Mucosa of gallbladder (tissue), 1 donor: ENCODE measurements around the gene PNMT. TPM values are rescaled to one million over a fixed set of nuclear protein-coding genes. Genes with fewer than 3 reads are reported as not detected.
A peak's percentile ranks its signal among the peaks of the same experiment; 100 is the strongest.

Source experiments
- DNase-seq: peaks from one replicate; pipeline ENCODE4 v3.0.0-alpha.2; 2020; ENCODE audit warnings: low spot score
- total RNA-seq: library from RNA; stranded (reverse); gene quantifications from one replicate; pipeline ENCODE4 v1.2.1, GENCODE V29; 2021
- donor health status: DM: no; HTN: no; CAD: no.

The PNMT gene
- total RNA-seq, 1 donor from 2014 or later = 1.8 TPM

- no peak for DNase-seq
These were observed 34.6 kb upstream of the PNMT start for GRCh38 chr17:39633570-39634183.

DNA sequence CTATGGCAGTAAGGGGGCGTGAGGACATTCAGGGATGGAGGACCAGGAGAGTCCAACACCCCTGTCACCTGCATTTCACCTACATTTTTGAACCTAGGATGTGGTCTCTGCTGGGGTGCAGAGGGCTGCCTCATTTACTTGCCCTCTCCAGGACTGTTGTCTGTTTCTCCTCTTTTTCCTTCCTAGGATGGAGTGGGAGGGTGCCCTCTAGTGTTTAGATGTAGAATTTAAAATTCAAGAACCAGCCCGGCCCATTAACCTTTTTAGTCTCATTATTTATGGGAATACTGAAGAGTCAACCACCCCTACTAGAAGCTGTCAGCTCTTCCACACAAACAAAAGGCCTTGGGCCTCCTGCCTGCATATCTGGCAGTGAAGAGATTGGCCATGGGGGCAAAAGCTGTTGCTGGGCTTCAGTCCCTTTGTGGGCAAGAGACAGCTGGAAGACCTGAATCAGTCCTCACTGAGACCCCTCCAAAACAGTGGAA, 33.8 kb upstream of the PNMT start:
- DNase-seq = no peak

DNA sequence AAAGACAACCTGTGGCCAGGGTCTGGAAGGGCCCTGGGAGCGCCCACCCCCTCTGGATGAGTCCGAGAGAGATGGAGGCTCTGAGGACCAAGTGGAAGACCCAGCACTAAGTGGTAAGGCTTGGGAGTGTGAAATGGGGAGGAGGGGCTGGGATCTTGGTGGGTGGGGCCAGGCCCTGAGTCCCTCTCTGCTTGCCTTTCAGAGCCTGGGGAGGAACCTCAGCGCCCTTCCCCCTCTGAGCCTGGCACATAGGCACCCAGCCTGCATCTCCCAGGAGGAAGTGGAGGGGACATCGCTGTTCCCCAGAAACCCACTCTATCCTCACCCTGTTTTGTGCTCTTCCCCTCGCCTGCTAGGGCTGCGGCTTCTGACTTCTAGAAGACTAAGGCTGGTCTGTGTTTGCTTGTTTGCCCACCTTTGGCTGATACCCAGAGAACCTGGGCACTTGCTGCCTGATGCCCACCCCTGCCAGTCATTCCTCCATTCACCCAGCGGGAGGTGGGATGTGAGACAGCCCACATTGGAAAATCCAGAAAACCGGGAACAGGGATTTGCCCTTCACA, 32.6 kb upstream of the PNMT start:
- DNase-seq = no peak

DNA sequence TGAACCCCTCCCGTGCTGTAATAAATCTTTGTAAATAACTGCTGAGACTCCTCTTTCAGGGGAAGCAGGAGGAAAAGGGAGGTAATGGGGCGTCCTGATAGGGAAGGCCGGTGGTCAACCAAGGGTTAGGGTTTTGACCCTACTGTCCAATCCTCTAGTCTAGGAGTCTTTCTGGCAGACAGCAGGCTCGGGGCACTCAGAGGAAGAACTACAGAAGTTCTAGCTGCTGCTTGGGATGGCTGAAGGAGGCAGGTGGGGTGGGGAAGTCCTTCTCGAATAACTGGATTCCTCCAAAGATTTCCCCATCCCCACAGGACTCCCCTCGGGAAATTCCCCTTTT, 31.7 kb upstream of the PNMT start:
- no peak for DNase-seq

GRCh38 chr17:39636927-39637736, 31.1 kb upstream of the PNMT start, which contains the start of gene STARD3:
Gene STARD3 (plus strand): TSS chr17:39637144. CDS start chr17:39653532, 16,388 bp downstream.
- DNase-seq = peak; percentile 92

- DNase-seq = no peak
These were observed 29.9 kb upstream of the PNMT start for GRCh38 chr17:39638317-39638716.

DNA sequence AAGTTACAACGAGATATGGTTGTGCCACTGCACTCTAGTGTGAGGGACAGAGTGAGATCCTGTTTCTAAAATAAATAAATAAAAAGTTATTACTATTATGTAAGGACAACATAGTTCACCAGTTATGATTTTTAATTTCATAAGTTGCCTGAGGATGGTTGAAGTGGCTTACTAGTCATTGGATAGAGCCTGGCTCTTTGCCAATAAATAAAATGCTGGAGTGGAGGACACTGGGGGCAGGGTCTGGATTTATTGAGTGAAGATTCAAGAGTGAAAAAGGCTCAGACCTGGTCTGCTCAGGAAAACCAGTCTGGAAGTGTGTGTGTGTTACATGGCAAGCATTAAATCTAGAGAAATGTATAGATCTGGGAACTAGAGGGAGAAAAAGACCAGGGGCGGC, 29.2 kb upstream of the PNMT start:
- no peak for DNase-seq

DNA sequence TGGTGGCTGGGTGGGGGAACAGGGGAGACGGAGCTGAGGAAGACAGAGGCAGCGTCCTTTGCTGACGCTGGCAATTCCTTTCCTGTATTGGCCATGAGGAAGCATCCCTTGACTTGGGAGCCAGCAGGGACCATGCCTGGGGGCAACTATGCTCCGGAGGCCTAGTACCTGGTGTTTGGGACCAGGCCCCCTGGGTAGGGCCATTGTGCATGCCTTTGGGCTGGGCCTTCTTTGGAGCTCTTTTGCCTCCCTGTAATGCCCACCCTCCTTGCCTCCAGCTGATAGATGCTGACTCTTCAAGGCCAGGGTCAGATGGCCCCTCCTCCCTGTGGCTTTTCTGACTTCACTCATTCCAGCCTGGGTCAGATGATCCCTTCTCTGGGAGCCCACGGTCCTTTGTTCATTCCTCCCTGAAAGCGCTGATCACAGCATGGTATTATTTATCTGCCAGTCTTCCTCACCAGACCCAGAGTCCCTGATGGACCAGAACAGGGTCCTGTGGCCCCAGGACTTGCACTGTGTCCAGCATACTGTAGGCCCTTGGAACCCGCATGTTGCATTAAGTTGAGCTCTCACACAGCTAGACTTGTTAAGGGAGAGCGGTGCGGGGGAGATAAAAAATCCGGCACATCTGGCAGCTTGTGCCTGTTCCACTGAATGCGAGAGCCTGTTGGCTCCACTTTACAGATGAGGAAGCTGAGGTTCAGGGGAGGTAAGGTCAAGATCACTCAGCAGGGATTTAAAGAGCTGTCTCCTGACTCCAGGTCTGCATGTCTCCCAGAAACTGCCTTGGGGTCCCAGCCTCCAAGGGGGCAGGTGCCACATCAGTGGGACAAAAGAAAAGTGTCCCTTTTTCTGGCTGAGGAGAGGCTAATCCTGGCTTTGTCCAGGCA, 28.4 kb upstream of the PNMT start:
- DNase-seq = no peak

- DNase-seq = no peak
These were observed 27.6 kb upstream of the PNMT start for GRCh38 chr17:39640591-39641031.

- no peak for DNase-seq
These were observed 27.2 kb upstream of the PNMT start for GRCh38 chr17:39641097-39641496.

DNA sequence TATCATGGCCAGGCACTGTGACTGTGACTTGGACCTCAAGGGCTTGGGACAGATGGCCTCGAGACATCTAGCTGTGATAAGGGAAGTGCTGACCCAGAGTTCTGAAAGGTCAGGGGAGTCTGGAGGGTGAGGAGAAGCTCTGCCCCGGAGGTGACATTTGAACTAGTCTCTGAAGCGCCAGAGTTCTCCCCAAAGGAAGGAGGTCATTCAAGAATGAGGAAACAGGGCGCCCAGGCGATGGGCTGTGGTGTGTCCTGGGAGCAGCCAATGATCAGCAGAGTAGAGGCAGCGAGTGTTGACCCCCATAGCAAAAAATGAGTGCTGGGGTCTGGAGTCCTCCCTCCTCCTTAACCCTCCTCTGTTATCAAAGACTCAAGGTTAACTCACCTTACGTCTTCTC, 26.4 kb upstream of the PNMT start:
- DNase-seq = no peak

- no peak for DNase-seq
These were observed 25.8 kb upstream of the PNMT start for GRCh38 chr17:39642291-39643074.

GRCh38 chr17:39643271-39643670, 25.0 kb upstream of the PNMT start:
- DNase-seq = no peak

GRCh38 chr17:39647256-39647655, 21.0 kb upstream of the PNMT start:
- no peak for DNase-seq

DNA sequence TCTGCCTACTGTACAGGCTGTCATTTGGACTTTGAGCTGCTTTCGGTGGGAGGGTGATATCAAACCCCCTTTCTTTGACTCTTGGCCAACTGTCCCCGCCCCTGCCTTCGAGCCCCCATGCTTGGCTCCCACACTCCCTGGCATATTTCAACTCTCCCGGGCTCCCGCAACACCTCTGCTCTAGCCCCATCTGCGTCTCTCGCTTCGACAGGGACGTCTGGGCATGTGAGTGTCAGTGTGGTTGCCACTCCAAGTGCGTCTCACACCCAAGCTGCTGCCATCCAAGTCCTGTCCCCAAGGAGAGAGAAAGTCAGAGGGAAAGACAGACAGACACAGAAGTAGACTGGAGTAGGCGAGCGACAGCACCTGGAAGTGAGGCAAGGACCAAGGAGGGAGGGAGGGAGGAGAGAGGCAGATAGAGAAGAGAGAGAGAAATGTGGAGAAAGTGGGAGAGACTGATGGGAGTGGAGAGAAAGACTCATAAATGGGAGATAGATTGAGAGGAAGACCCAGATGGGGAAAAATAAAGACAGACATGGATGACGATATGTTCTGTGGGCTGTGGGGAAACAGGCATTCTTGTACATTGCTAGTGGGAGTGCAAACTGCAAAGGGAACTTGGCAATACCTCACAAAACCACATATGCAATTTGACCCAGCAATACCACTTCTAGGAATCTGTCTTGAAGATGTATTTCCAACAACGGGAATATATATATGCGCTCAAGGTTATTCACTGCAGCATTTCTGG, 19.5 kb upstream of the PNMT start:
- DNase-seq = no peak

- DNase-seq = no peak
These were observed 18.1 kb upstream of the PNMT start for GRCh38 chr17:39650121-39650579.

GRCh38 chr17:39651923-39652586, 16.2 kb upstream of the PNMT start:
- no peak for DNase-seq

DNA sequence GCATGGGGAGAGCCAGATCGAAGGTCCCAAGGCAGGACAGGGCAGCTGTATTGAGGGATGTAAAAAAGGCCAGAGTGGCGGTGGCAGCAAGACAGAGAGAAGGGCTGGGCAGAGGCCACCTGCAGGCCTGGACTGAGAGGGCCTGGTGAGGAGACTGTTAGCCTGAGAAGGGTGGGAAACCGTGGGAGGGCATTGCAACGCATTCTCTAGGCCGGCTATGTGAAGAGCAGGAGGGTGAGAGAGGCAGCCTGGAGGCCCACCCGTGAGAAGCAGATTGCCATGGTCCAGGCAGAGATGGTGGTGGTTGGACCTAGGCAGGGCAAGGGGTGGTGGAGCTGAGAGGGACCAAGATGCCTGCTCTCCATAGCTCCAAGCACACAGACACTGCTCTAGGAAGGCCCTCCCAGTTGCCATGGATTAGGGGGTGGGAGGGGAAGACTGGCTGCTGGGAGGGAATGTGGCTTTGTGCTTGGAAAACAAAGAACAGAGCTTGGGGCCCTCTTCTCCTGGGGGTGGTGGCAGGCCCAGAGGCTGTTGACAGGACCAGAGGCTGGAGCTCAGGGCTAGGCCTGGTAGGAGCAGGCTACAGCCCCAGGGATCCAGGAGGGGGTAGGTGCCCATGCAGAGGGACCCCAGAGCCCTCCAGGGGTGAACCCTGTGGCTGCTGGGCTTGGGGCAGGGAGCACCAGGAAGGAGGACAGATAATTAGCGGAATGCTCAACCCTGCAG, 15.5 kb upstream of the PNMT start:
- DNase-seq = no peak

DNA sequence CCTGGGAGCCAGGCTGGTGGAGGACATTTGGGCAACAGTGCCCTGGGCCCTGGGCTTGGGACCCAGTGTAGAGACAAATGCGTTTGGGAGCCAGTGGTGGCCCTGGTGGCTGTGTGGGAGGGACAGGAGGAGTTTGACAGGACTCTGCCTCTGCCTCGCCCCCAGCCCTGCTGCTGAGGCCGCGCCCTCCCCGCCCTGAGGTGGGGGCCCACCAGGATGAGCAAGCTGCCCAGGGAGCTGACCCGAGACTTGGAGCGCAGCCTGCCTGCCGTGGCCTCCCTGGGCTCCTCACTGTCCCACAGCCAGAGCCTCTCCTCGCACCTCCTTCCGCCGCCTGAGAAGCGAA, 15.0 kb upstream of the PNMT start:
- DNase-seq = no peak
